Mesothelial cell of epicardium (in vitro differentiated cells): Measurements from ENCODE around the gene SLC9A8. TPM values are rescaled to one million over a fixed set of nuclear protein-coding genes. Genes with fewer than 3 reads are reported as not detected.

Experiments used
- DNase-seq, 2 experiments: peaks; one replicate each; pipeline ENCODE4 v3.0.0; 2021; ENCODE audit warnings: low spot score in 2 of 2; ENCODE audit not compliant: unreplicated experiment in 2 of 2
- H3K27ac Mint-ChIP-seq: 2 replicates; pipeline ENCODE4 v1.8.0; 2021; ENCODE audit warnings: mixed read lengths
- H3K27me3 Mint-ChIP-seq: 2 replicates; pipeline ENCODE4 v1.8.0; 2021; ENCODE audit warnings: low read depth, mixed read lengths
- H3K36me3 Mint-ChIP-seq: 2 replicates; pipeline ENCODE4 v1.8.0; 2021; ENCODE audit warnings: mixed read lengths
- H3K4me1 Mint-ChIP-seq: 2 replicates; pipeline ENCODE4 v1.8.0; 2021; ENCODE audit warnings: mixed read lengths
- H3K4me3 Mint-ChIP-seq: 2 replicates; pipeline ENCODE4 v1.8.0; 2021; ENCODE audit warnings: mild to moderate bottlenecking, moderate library complexity, mixed read lengths
- H3K9me3 Mint-ChIP-seq: 2 replicates; pipeline ENCODE4 v1.8.0; 2021; ENCODE audit warnings: mixed read lengths
- total RNA-seq: library from RNA; stranded (reverse); gene quantifications from 3 replicates; pipeline ENCODE4 v1.2.1, GENCODE V29; 2021
- TF ChIP-seq, protein P1 (sequence below): fragments of 200-600 bp; sonication (generic); IDR thresholded peaks from one replicate; pipeline ENCODE4 v1.5.0; 2021; ENCODE audit warnings: antibody characterized with exemption; ENCODE audit not compliant: unreplicated experiment

Gene SLC9A8
- total RNA-seq, 1 donor from 2014 or later = 11.9 TPM

- no peak overlapping the region for H3K4me3 Mint-ChIP-seq
- H3K36me3 Mint-ChIP-seq = peaks cover 16% of the 10 kb centered on the region
- no peaks in the 10 kb centered on the region for H3K27me3 Mint-ChIP-seq
- TF ChIP-seq, protein P1, sequence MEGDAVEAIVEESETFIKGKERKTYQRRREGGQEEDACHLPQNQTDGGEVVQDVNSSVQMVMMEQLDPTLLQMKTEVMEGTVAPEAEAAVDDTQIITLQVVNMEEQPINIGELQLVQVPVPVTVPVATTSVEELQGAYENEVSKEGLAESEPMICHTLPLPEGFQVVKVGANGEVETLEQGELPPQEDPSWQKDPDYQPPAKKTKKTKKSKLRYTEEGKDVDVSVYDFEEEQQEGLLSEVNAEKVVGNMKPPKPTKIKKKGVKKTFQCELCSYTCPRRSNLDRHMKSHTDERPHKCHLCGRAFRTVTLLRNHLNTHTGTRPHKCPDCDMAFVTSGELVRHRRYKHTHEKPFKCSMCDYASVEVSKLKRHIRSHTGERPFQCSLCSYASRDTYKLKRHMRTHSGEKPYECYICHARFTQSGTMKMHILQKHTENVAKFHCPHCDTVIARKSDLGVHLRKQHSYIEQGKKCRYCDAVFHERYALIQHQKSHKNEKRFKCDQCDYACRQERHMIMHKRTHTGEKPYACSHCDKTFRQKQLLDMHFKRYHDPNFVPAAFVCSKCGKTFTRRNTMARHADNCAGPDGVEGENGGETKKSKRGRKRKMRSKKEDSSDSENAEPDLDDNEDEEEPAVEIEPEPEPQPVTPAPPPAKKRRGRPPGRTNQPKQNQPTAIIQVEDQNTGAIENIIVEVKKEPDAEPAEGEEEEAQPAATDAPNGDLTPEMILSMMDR = no peak
- H3K27ac Mint-ChIP-seq = no peak overlapping the region
- no peaks in the 10 kb centered on the region for H3K9me3 Mint-ChIP-seq
- H3K4me1 Mint-ChIP-seq = no peaks in the 10 kb centered on the region
- no peak for DNase-seq
Observed at GRCh38 chr20:49878977-49879376, 66.3 kb downstream of the SLC9A8 start.

- Mint-ChIP-seq H3K27ac (no peak overlapping the region), H3K4me3 (no peak overlapping the region), H3K36me3 (peaks cover 11% of the 10 kb centered on the region), H3K9me3 (no peaks in the 10 kb centered on the region), H3K4me1 (no peaks in the 10 kb centered on the region), H3K27me3 (no peaks in the 10 kb centered on the region)
- no peak for DNase-seq
- TF ChIP-seq, protein P1 = no peak
Observed at GRCh38 chr20:49880177-49880576, 67.5 kb downstream of the SLC9A8 start.

DNA sequence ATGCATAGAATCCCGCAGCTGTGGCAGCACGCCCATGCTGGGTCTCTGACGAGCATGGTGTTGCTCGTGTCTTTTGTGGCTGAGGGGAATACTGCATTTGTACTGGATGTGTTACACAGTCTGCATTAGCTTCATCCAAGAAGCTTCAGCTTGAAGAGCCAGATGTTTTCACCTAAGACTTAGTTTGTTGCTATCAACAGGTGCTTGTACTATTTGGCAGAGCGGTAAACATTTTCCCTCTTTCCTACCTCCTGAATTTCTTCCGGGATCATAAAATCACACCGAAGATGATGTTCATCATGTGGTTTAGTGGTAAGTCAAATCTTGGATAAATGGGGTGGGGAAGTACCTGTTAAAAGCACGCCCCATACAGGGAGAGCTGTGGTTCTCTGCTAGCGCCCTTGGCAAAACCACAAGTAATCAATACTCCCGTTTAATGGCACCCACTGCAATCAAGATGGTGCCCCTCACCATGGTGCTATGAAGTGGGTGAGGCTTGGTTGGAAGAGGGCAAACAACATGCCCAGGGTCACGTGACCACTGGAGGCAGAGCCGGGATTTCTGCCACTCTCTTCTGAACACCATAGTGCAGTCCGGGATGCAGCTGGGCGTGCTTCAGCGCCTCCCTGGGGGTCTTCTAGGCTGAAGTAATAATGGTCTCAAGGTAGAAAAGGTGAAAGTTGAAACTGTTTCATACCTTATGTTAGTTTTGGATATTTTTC, 68.3 kb downstream of the SLC9A8 start:
- Mint-ChIP-seq H3K4me1 (no peaks in the 10 kb centered on the region), H3K9me3 (no peaks in the 10 kb centered on the region), H3K27ac (no peak overlapping the region), H3K36me3 (peaks cover 11% of the 10 kb centered on the region), H3K4me3 (no peak overlapping the region), H3K27me3 (no peaks in the 10 kb centered on the region)
- DNase-seq = no peak
- TF ChIP-seq, protein P1 = no peak

- Mint-ChIP-seq H3K27me3 (no peaks in the 10 kb centered on the region), H3K27ac (no peak overlapping the region), H3K9me3 (no peaks in the 10 kb centered on the region), H3K36me3 (peaks cover 16% of the 10 kb centered on the region), H3K4me1 (no peaks in the 10 kb centered on the region), H3K4me3 (no peak overlapping the region)
- TF ChIP-seq, protein P1 = no peak
- DNase-seq = no peak
Observed at GRCh38 chr20:49882171-49882970, 69.7 kb downstream of the SLC9A8 start.

GRCh38 chr20:49883246-49883802, 70.7 kb downstream of the SLC9A8 start:
- no peaks in the 10 kb centered on the region for H3K9me3 Mint-ChIP-seq
- no peaks in the 10 kb centered on the region for H3K27me3 Mint-ChIP-seq
- H3K4me3 Mint-ChIP-seq = no peak overlapping the region
- H3K4me1 Mint-ChIP-seq = peaks cover 2% of the 10 kb centered on the region
- no peak for DNase-seq
- H3K36me3 Mint-ChIP-seq = peaks cover 18% of the 10 kb centered on the region
- H3K27ac Mint-ChIP-seq = no peak overlapping the region
- TF ChIP-seq, protein P1 = no peak
